ENCODE data around the gene TPST2.
"Not testable (repeated sequence)": the region's sequence is repeated elsewhere in the genome, so short reads cannot be mapped to it uniquely, and the experiment has no call there.

The TPST2 gene

GRCh38 chr22:26529345-26529744 lies 60.6 kb downstream of the TPST2 start:
- H3K4me3 ChIP-seq (ENCODE audit: low read depth, low read length), result no peak overlapping the region
- no peak for DNase-seq (ENCODE audit: low read depth)
- TF ChIP-seq CTCF (IDR thresholded peaks at IDR 0.05; ENCODE audit: insufficient read depth, low read depth, low read length, missing control alignments), result no peak

- not testable (repeated sequence) for H3K4me3 ChIP-seq (ENCODE audit: low read depth, low read length)
These were observed 61.4 kb downstream of the TPST2 start for GRCh38 chr22:26528518-26528917.

GRCh38 chr22:26527574-26528465 lies 62.1 kb downstream of the TPST2 start:
- no peak for TF ChIP-seq CTCF (IDR thresholded peaks at IDR 0.05; ENCODE audit: insufficient read depth, low read depth, low read length, missing control alignments)

More at GRCh38 chr22:26528518-26528917, 61.4 kb downstream of the TPST2 start:
- DNase-seq (ENCODE audit: low read depth), result not testable (repeated sequence)

GRCh38 chr22:26527167-26527566 lies 62.8 kb downstream of the TPST2 start:
- H3K4me3 ChIP-seq (ENCODE audit: low read depth, low read length), result no peak overlapping the region
- no peak for DNase-seq (ENCODE audit: low read depth)
- no peak for TF ChIP-seq CTCF (IDR thresholded peaks at IDR 0.05; ENCODE audit: insufficient read depth, low read depth, low read length, missing control alignments)

More at GRCh38 chr22:26527574-26528465, 62.1 kb downstream of the TPST2 start:
- no peak overlapping the region for H3K4me3 ChIP-seq (ENCODE audit: low read depth, low read length)
- no peak for DNase-seq (ENCODE audit: low read depth)

- no peak for TF ChIP-seq CTCF (IDR thresholded peaks at IDR 0.05; ENCODE audit: insufficient read depth, low read depth, low read length, missing control alignments)
- H3K4me3 ChIP-seq (ENCODE audit: low read depth, low read length), result no peak overlapping the region
- DNase-seq (ENCODE audit: low read depth), result no peak
These were observed 63.9 kb downstream of the TPST2 start for GRCh38 chr22:26525946-26526564.

GRCh38 chr22:26524870-26525269 lies 65.1 kb downstream of the TPST2 start:
- no peak for TF ChIP-seq CTCF (IDR thresholded peaks at IDR 0.05; ENCODE audit: insufficient read depth, low read depth, low read length, missing control alignments)
- no peak overlapping the region for H3K4me3 ChIP-seq (ENCODE audit: low read depth, low read length)
- no peak for DNase-seq (ENCODE audit: low read depth)

GRCh38 chr22:26522592-26522991 lies 67.3 kb downstream of the TPST2 start:
- no peak for TF ChIP-seq CTCF (IDR thresholded peaks at IDR 0.05; ENCODE audit: insufficient read depth, low read depth, low read length, missing control alignments)
- DNase-seq (ENCODE audit: low read depth), result no peak

More at GRCh38 chr22:26522592-26522991, 67.3 kb downstream of the TPST2 start:
- no peak overlapping the region for H3K4me3 ChIP-seq (ENCODE audit: low read depth, low read length)

All from GM12865 (cell line).